ENCODE measurements around the gene BMERB1. TPM values are rescaled to one million over a fixed set of nuclear protein-coding genes. Genes with fewer than 3 reads are reported as not detected.
A peak's percentile ranks its signal among the peaks of the same experiment; 100 is the strongest.
"Not testable (repeated sequence)": the region's sequence is repeated elsewhere in the genome, so short reads cannot be mapped to it uniquely, and the experiment has no call there.

Gene BMERB1
- total and polyA plus RNA-seq, 8 donors: 4.6 to 99.5 (median 25.6) TPM

- intact Hi-C loops (cut with DNase I; ENCODE audit: low total_unique reads): no loop called here
- no peak overlapping the region for H3K27ac ChIP-seq
- WGBS, 5 donors: 79 to 90% (median 80%) methylated on average over 6 of the region's 6 CpGs
- H3K4me1 ChIP-seq: peaks cover 6 to 14% (median 10%) of the 10 kb centered on the region in 4 donors
- H3K9me3 ChIP-seq: no peaks in the 10 kb centered on the region
- H3K36me3 ChIP-seq: no peaks in the 10 kb centered on the region
- no peak for DNase-seq
- no peak for TF ChIP-seq EP300 (IDR thresholded peaks at IDR 0.05)
- TF ChIP-seq POLR2A (IDR thresholded peaks at IDR 0.05): no peak
- no peak for TF ChIP-seq POLR2AphosphoS5 (IDR thresholded peaks at IDR 0.05)
- TF ChIP-seq, protein P1, sequence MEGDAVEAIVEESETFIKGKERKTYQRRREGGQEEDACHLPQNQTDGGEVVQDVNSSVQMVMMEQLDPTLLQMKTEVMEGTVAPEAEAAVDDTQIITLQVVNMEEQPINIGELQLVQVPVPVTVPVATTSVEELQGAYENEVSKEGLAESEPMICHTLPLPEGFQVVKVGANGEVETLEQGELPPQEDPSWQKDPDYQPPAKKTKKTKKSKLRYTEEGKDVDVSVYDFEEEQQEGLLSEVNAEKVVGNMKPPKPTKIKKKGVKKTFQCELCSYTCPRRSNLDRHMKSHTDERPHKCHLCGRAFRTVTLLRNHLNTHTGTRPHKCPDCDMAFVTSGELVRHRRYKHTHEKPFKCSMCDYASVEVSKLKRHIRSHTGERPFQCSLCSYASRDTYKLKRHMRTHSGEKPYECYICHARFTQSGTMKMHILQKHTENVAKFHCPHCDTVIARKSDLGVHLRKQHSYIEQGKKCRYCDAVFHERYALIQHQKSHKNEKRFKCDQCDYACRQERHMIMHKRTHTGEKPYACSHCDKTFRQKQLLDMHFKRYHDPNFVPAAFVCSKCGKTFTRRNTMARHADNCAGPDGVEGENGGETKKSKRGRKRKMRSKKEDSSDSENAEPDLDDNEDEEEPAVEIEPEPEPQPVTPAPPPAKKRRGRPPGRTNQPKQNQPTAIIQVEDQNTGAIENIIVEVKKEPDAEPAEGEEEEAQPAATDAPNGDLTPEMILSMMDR (IDR thresholded peaks at IDR 0.05): no peak
- no peaks in the 10 kb centered on the region for H3K27me3 ChIP-seq
- H3K4me3 ChIP-seq: no peak overlapping the region
Measured at GRCh38 chr16:15425861-15426260, 8.5 kb upstream of the BMERB1 start.

DNA sequence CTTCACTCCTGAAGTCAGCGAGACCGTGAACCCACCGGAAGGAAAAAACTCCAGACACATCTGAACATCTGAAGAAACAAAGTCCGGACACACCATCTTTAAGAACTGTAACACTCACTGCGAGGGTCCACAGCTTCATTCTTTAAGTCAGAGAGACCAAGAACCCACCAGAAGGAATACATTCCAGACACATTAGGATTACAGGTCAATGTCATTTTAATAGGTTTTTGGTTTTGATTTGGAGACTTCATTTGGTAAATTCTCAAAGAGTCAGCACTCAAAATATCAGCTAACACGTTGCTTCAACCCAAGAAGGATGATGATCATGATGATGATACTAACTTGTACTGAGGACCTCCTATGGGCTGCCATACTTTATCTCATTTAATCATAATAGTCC, 7.6 kb upstream of the BMERB1 start:
- Histone ChIP-seq H3K4me1 (peaks cover 6 to 14% (median 10%) of the 10 kb centered on the region in 4 donors), H3K9me3 (no peaks in the 10 kb centered on the region), H3K4me3 (no peak overlapping the region), H3K36me3 (no peaks in the 10 kb centered on the region), H3K27ac (no peak overlapping the region), H3K27me3 (no peaks in the 10 kb centered on the region)
- WGBS, 5 donors: 71 to 87% (median 73%) methylated on average over 6 of the region's 6 CpGs
- no peak for DNase-seq
- intact Hi-C loops (cut with DNase I; ENCODE audit: low total_unique reads): no loop called here
- TF ChIP-seq, protein P1 (IDR thresholded peaks at IDR 0.05): no peak
- no peak for TF ChIP-seq EP300 (IDR thresholded peaks at IDR 0.05)
- no peak for TF ChIP-seq POLR2A (IDR thresholded peaks at IDR 0.05)
- TF ChIP-seq POLR2AphosphoS5 (IDR thresholded peaks at IDR 0.05): no peak

DNA sequence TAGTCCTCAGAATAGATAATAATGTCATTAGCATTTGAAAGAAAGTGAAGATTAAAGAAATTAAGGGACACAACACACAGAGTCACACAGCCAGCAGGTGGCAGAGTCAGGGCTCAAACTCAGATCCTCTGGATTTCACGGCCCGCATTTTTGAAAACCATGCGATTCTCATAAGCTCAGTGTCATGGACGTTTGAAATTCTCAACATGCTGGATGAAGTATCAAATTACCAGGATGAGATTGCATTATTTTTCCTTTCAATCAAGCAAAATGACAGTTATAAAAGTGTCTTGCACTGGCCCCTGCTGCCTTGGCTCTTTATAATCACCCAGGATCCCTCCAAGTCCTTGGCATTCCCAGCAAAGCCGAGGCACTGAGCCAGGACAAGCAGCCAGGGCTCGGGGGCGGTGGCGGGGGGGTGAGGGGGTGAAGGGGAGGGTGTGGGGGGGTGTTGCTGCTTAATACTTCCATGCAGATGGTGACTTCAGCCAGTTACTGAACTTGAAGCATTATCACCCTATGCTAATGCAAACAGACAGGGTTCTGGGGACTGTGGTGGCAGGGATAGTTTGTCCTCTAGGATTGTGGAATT, 6.6 kb upstream of the BMERB1 start:
- H3K9me3 ChIP-seq: no peaks in the 10 kb centered on the region
- no peaks in the 10 kb centered on the region for H3K27me3 ChIP-seq
- H3K27ac ChIP-seq: peak overlapping the region in 3 of 5 donors; percentile 5 to 42 (median 30)
- 1 to 8% (median 4%) methylated on average over 6 to 8 of the region's 8 CpGs for WGBS, 5 donors
- H3K36me3 ChIP-seq: no peaks in the 10 kb centered on the region
- intact Hi-C loops (cut with DNase I; ENCODE audit: low total_unique reads): no loop called here
- peak; percentile 62 to 84 for DNase-seq
- peaks cover 6 to 14% (median 10%) of the 10 kb centered on the region in 4 donors for H3K4me1 ChIP-seq
- TF ChIP-seq, protein P1 (IDR thresholded peaks at IDR 0.05): peak in 5 of 7 experiments; percentile 49 to 70 (median 63)
- peak in 1 of 3 donors; percentile 28 for TF ChIP-seq POLR2AphosphoS5 (IDR thresholded peaks at IDR 0.05)
- TF ChIP-seq EP300 (IDR thresholded peaks at IDR 0.05): no peak
- TF ChIP-seq POLR2A (IDR thresholded peaks at IDR 0.05): no peak
- no peak overlapping the region for H3K4me3 ChIP-seq

- H3K4me3 ChIP-seq; H3K36me3 ChIP-seq; DNase-seq; H3K9me3 ChIP-seq; intact Hi-C loops (cut with DNase I; ENCODE audit: low total_unique reads); H3K27ac ChIP-seq: not testable (repeated sequence)
- Histone ChIP-seq H3K27me3 (peaks cover 0 to 17% (median 10%) of the 10 kb centered on the region in 3 donors), H3K4me1 (peaks cover 6 to 37% (median 28%) of the 10 kb centered on the region in 4 donors)
- 80 to 88% (median 86%) methylated on average over 11 of the region's 11 CpGs for WGBS, 5 donors
Measured at GRCh38 chr16:15430884-15431283, 3.5 kb upstream of the BMERB1 start.

- DNase-seq: peak in 1 of 2 donors; percentile 12
- H3K36me3 ChIP-seq: no peaks in the 10 kb centered on the region
- TF ChIP-seq EP300 (IDR thresholded peaks at IDR 0.05) (no peak), POLR2AphosphoS5 (IDR thresholded peaks at IDR 0.05) (no peak), POLR2A (IDR thresholded peaks at IDR 0.05) (no peak)
- TF ChIP-seq, protein P1 (IDR thresholded peaks at IDR 0.05): no peak
- H3K27ac ChIP-seq: peak overlapping the region in 4 of 5 donors; percentile 74 to 84 (median 82)
- WGBS, 5 donors: 31 to 42% (median 36%) methylated on average over 12 of the region's 12 CpGs
- no peaks in the 10 kb centered on the region for H3K9me3 ChIP-seq
- H3K4me3 ChIP-seq: peak overlapping the region; percentile 67 to 83 (median 75)
- intact Hi-C loops (cut with DNase I; ENCODE audit: low total_unique reads): no loop called here
- peaks cover 0 to 17% (median 10%) of the 10 kb centered on the region in 3 donors for H3K27me3 ChIP-seq
- H3K4me1 ChIP-seq: peaks cover 0 to 34% (median 25%) of the 10 kb centered on the region in 4 donors
Measured at GRCh38 chr16:15434079-15434424, 336 bp upstream of the BMERB1 start.
